Activated CD4-positive, alpha-beta T cell treated with anti-CD3 and anti-CD28 coated beads, Interleukin-2, amount 10 ng/mL, durations not matched to agents 7 days and 5 days (primary cell): Measurements from ENCODE around the gene DTD1. TPM values are rescaled to one million over a fixed set of nuclear protein-coding genes. Genes with fewer than 3 reads are reported as not detected.

Experiments
- CTCF ChIA-PET: fragments of 350-600 bp; sonication (Branson Sonifier 250); formaldehyde crosslinking; loops from one replicate; lab custom pipeline; 2021; ENCODE audit warnings: antibody characterized with exemption; lab: Charles Lee
- POLR2A ChIA-PET: fragments of 350-600 bp; sonication (Branson Sonifier 250); formaldehyde crosslinking; loops from one replicate; lab custom pipeline; 2021; ENCODE audit warnings: antibody characterized with exemption; lab: Charles Lee
- DNase-seq: peaks from one replicate; pipeline ENCODE4 v3.0.0-alpha.2; 2020
- H3K27ac Mint-ChIP-seq: one replicate; pipeline ENCODE4 v1.8.0; 2021; ENCODE audit warnings: mild to moderate bottlenecking, moderate library complexity, mixed read lengths
- H3K27me3 Mint-ChIP-seq: one replicate; pipeline ENCODE4 v1.8.0; 2021; ENCODE audit warnings: mixed read lengths
- H3K36me3 Mint-ChIP-seq: one replicate; pipeline ENCODE4 v1.8.0; 2021; ENCODE audit warnings: low read depth, mixed read lengths
- H3K4me1 Mint-ChIP-seq: one replicate; pipeline ENCODE4 v1.8.0; 2021; ENCODE audit warnings: mixed read lengths
- H3K4me3 Mint-ChIP-seq: one replicate; pipeline ENCODE4 v1.8.0; 2021; ENCODE audit warnings: mild to moderate bottlenecking, moderate library complexity, mixed read lengths
- H3K9me3 Mint-ChIP-seq: one replicate; pipeline ENCODE4 v1.8.0; 2021; ENCODE audit warnings: mixed read lengths
- total RNA-seq, 2 experiments: library from RNA; stranded (reverse); gene quantifications; one replicate each; pipeline ENCODE4 v1.2.3, GENCODE V29; 2021

Gene DTD1
- total RNA-seq, 2 experiments from 2014 or later, result 17.7 to 19.4 TPM

- H3K9me3 Mint-ChIP-seq, result no peaks in the 10 kb centered on the region
- H3K27ac Mint-ChIP-seq, result no peak overlapping the region
- no peak for DNase-seq
- CTCF ChIA-PET, result interaction anchor here (0.6 to 1.4 kb wide), 2 partner anchors 20 to 127 kb away, joined by 3 to 4 read pairs; no protein-coding TSS in a partner anchor
- H3K4me3 Mint-ChIP-seq, result no peak overlapping the region
- no peaks in the 10 kb centered on the region for H3K36me3 Mint-ChIP-seq
- POLR2A ChIA-PET, result no interaction called here
- H3K27me3 Mint-ChIP-seq, result no peaks in the 10 kb centered on the region
- no peaks in the 10 kb centered on the region for H3K4me1 Mint-ChIP-seq
These were observed 66.0 kb downstream of the DTD1 start for GRCh38 chr20:18653736-18654447.

DNA sequence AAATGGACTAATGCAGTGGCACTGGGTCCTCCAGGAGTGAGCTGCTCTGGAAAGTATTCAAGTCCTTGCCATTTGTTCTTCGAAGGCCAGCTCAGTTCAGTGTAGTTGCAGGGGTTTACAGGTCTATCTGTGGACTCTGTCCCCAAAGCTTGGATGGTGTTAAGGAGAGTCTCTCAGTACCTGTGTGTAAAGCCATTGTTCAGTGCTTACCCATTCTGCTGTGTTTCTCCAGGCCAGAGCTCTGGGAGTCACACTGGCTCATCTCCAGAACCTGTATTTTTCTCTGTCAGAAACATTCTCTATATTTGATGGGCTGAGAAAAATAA, 66.6 kb downstream of the DTD1 start:
- H3K9me3 Mint-ChIP-seq, result no peaks in the 10 kb centered on the region
- H3K4me3 Mint-ChIP-seq, result no peak overlapping the region
- ChIA-PET CTCF (interaction anchor here (1.4 kb wide), 1 partner anchor 21 kb away, joined by 3 read pairs; no protein-coding TSS in a partner anchor), POLR2A (no interaction called here)
- H3K27ac Mint-ChIP-seq, result no peak overlapping the region
- no peaks in the 10 kb centered on the region for H3K27me3 Mint-ChIP-seq
- H3K36me3 Mint-ChIP-seq, result no peaks in the 10 kb centered on the region
- DNase-seq, result no peak
- no peaks in the 10 kb centered on the region for H3K4me1 Mint-ChIP-seq

DNA sequence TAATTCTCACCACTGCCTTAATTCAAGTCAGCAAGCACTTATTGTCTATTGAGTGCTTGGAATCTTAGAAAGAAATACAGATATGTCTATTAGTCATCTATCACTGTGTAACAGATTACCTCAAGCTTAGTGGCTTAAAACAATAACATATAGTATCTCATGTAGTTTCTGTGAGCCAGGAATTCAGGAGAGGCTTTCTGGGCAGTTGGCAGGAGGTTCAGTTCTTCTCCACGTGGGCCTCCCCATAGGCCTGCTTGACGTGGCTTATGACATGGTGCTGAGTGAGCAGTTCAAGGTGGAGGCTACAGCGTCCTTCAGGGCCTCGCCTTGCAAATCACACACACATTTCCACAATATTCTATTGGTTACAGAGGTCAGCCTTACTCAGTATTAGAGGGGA, 69.7 kb downstream of the DTD1 start:
- H3K27me3 Mint-ChIP-seq, result no peaks in the 10 kb centered on the region
- no peaks in the 10 kb centered on the region for H3K4me1 Mint-ChIP-seq
- H3K9me3 Mint-ChIP-seq, result no peaks in the 10 kb centered on the region
- no peak overlapping the region for H3K27ac Mint-ChIP-seq
- no peak for DNase-seq
- ChIA-PET CTCF (no interaction called here), POLR2A (no interaction called here)
- peaks cover 2% of the 10 kb centered on the region for H3K36me3 Mint-ChIP-seq
- H3K4me3 Mint-ChIP-seq, result no peak overlapping the region

DNA sequence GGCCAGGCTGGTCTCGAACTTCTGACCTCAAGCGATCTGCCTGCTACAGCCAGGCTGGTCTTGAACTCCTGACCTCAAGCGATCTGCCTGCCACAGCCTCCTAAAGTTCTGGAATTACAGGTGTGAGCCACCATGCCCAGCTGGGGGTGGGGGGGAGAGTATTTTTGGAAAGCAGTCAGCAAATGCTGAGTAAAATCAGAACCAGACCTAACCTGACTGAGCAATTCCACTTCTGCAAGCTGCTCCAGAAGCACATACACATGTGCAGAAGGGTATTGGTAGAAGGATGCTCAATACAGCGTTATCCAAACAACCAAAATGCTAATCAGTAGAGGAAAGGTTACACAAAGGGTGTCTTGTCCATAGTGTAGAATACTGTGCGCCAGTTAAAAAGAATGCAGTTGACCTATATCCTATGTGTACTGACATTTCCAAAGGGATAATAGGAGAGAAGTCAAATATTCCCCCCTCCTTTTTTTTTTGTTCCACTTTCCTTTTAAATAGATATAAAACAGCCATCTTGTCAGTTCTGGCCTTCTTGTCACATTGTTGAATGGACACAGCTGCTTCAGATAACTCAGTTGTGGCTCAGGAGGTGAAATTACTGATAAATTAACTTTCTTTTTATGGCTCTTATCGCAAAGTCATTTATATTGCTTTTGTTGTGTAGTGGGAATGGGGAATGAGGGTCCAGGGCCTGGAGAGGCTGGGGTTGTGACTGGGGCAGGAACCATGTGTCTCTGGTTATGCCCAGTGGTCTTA, 74.6 kb downstream of the DTD1 start:
- CTCF ChIA-PET, result no interaction called here
- no peak for DNase-seq
- no peak overlapping the region for H3K4me3 Mint-ChIP-seq
- POLR2A ChIA-PET, result no interaction called here
- H3K9me3 Mint-ChIP-seq, result no peaks in the 10 kb centered on the region
- H3K27ac Mint-ChIP-seq, result no peak overlapping the region
- H3K27me3 Mint-ChIP-seq, result no peaks in the 10 kb centered on the region
- peaks cover 2% of the 10 kb centered on the region for H3K36me3 Mint-ChIP-seq
- H3K4me1 Mint-ChIP-seq, result no peaks in the 10 kb centered on the region

DNA sequence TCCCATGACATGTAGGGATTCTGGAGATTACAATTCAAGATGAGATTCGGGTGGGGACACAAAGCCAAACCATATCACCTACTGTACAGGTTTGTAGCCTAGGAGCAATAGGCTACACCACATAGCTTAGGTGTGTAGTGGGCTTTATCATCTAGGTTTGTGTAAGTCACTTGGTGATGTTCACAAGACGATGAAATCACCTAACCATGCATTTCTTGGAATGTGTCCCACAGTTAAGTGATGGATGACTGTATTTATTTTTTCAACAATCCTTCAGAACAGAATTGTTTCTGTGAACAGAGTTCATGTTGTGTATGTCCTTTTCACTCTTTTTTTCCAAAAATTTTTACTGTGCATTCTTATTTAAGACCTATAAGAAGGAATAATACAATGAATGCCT, 76.1 kb downstream of the DTD1 start:
- Mint-ChIP-seq H3K9me3 (no peaks in the 10 kb centered on the region), H3K27ac (no peak overlapping the region), H3K4me1 (no peaks in the 10 kb centered on the region), H3K27me3 (no peaks in the 10 kb centered on the region), H3K4me3 (no peak overlapping the region), H3K36me3 (peaks cover 2% of the 10 kb centered on the region)
- ChIA-PET POLR2A (no interaction called here), CTCF (no interaction called here)
- no peak for DNase-seq

- peaks cover 2% of the 10 kb centered on the region for H3K36me3 Mint-ChIP-seq
- ChIA-PET POLR2A (no interaction called here), CTCF (no interaction called here)
- no peak overlapping the region for H3K27ac Mint-ChIP-seq
- no peaks in the 10 kb centered on the region for H3K9me3 Mint-ChIP-seq
- H3K4me3 Mint-ChIP-seq, result no peak overlapping the region
- H3K27me3 Mint-ChIP-seq, result no peaks in the 10 kb centered on the region
- DNase-seq, result no peak
- H3K4me1 Mint-ChIP-seq, result no peaks in the 10 kb centered on the region
These were observed 77.3 kb downstream of the DTD1 start for GRCh38 chr20:18665135-18665534.

GRCh38 chr20:18666803-18667415, 79.1 kb downstream of the DTD1 start:
- Mint-ChIP-seq H3K9me3 (no peaks in the 10 kb centered on the region), H3K4me1 (no peaks in the 10 kb centered on the region), H3K4me3 (no peak overlapping the region), H3K27me3 (no peaks in the 10 kb centered on the region), H3K36me3 (no peaks in the 10 kb centered on the region), H3K27ac (no peak overlapping the region)
- CTCF ChIA-PET, result no interaction called here
- POLR2A ChIA-PET, result no interaction called here
- DNase-seq, result no peak

- H3K4me1 Mint-ChIP-seq, result no peaks in the 10 kb centered on the region
- no peak overlapping the region for H3K4me3 Mint-ChIP-seq
- H3K27ac Mint-ChIP-seq, result no peak overlapping the region
- H3K27me3 Mint-ChIP-seq, result no peaks in the 10 kb centered on the region
- no peaks in the 10 kb centered on the region for H3K9me3 Mint-ChIP-seq
- DNase-seq, result no peak
- ChIA-PET CTCF (interaction anchor here (1.3 kb wide), 1 partner anchor 96 kb away, joined by 3 read pairs; no protein-coding TSS in a partner anchor), POLR2A (no interaction called here)
- H3K36me3 Mint-ChIP-seq, result no peaks in the 10 kb centered on the region
These were observed 81.6 kb downstream of the DTD1 start for GRCh38 chr20:18669241-18670019.

GRCh38 chr20:18671203-18671710, 83.4 kb downstream of the DTD1 start:
- no peak for DNase-seq
- H3K27ac Mint-ChIP-seq, result no peak overlapping the region
- H3K4me1 Mint-ChIP-seq, result no peaks in the 10 kb centered on the region
- no peaks in the 10 kb centered on the region for H3K27me3 Mint-ChIP-seq
- no peak overlapping the region for H3K4me3 Mint-ChIP-seq
- H3K9me3 Mint-ChIP-seq, result no peaks in the 10 kb centered on the region
- POLR2A ChIA-PET, result no interaction called here
- CTCF ChIA-PET, result no interaction called here
- no peaks in the 10 kb centered on the region for H3K36me3 Mint-ChIP-seq

- ChIA-PET POLR2A (no interaction called here), CTCF (no interaction called here)
- H3K4me3 Mint-ChIP-seq, result no peak overlapping the region
- no peak overlapping the region for H3K27ac Mint-ChIP-seq
- H3K27me3 Mint-ChIP-seq, result no peaks in the 10 kb centered on the region
- no peaks in the 10 kb centered on the region for H3K4me1 Mint-ChIP-seq
- H3K9me3 Mint-ChIP-seq, result no peaks in the 10 kb centered on the region
- DNase-seq, result no peak
- no peaks in the 10 kb centered on the region for H3K36me3 Mint-ChIP-seq
These were observed 85.0 kb downstream of the DTD1 start for GRCh38 chr20:18672834-18673233.

DNA sequence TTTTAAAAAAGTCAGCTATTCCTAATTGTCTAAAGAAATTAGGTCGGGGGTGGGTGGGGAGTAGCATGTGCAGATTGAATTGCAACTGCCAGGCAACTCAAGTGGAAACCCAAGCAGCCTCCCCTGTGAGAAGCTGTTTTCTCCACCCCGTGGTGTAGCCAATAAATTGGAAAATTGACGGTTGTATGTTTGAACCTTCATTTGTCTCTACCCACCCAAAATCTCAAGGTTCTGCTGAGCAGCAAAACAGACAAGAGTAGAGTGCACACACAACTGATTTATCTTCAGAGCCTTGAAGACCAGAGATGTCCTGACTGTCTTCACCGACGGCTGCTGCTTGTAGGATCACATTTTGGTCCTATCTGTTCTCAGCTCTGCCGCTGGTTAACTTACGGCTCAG, 88.5 kb downstream of the DTD1 start:
- no peak for DNase-seq
- Mint-ChIP-seq H3K4me1 (no peaks in the 10 kb centered on the region), H3K4me3 (no peak overlapping the region), H3K27ac (no peak overlapping the region), H3K27me3 (no peaks in the 10 kb centered on the region), H3K36me3 (no peaks in the 10 kb centered on the region), H3K9me3 (no peaks in the 10 kb centered on the region)
- ChIA-PET POLR2A (interaction anchor here (0.6 kb wide), 1 partner anchor 924 kb away, joined by 4 read pairs; no protein-coding TSS in a partner anchor), CTCF (interaction anchor here (1.1 kb wide), 1 partner anchor 488 kb away, joined by 3 read pairs; no protein-coding TSS in a partner anchor)

DNA sequence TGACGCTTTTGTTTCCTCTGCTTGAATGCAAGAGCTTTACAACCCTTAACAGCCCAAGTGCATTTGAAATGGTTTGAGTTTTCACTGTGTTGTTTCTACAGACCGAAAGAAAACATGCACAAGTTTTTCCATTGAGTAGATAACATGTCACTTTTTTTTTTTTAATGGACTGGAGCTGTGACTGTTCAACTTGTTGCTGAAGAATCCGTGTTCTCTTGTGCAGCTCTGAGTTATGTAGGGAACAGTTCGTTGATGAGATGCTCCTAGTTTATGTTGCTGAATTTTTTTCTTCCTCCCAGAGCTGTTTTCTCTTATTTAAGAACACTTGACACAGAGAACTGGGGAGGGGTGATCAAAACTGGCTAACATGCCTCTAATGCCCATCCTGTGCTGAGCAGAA, 89.3 kb downstream of the DTD1 start:
- Mint-ChIP-seq H3K36me3 (no peaks in the 10 kb centered on the region), H3K4me1 (no peaks in the 10 kb centered on the region), H3K27me3 (no peaks in the 10 kb centered on the region), H3K27ac (no peak overlapping the region), H3K4me3 (no peak overlapping the region), H3K9me3 (no peaks in the 10 kb centered on the region)
- CTCF ChIA-PET, result interaction anchor here (1.1 kb wide), 1 partner anchor 489 kb away, joined by 3 read pairs; no protein-coding TSS in a partner anchor
- POLR2A ChIA-PET, result no interaction called here
- no peak for DNase-seq
